WERI-Rb-1 (cell line): ENCODE measurements around the gene NF1.

ENCODE experiments used
- DNase-seq: peaks from one replicate; pipeline ENCODE4 v3.0.0-alpha.2; 2020
- H3K27ac ChIP-seq: fragments of 250-450 bp; sonication (Bioruptor Pico); 2 replicates; pipeline ENCODE4 v1.5.1; 2020; ENCODE audit warnings: mild to moderate bottlenecking, moderate library complexity
- H3K27me3 ChIP-seq: fragments of 250-450 bp; sonication (Bioruptor Pico); 2 replicates; pipeline ENCODE4 v1.5.1; 2021; ENCODE audit warnings: mild to moderate bottlenecking, low read depth, moderate library complexity; ENCODE audit not compliant: insufficient read depth, severe bottlenecking
- H3K36me3 ChIP-seq: fragments of 250-450 bp; sonication (Bioruptor Pico); 2 replicates; pipeline ENCODE4 v1.5.1; 2020; ENCODE audit warnings: mild to moderate bottlenecking, moderate library complexity
- H3K4me3 ChIP-seq: 2 replicates; pipeline ENCODE4 v1.5.1; 2011; ENCODE audit warnings: low read depth, mild to moderate bottlenecking, control low read depth, low read length
- H3K9me3 ChIP-seq: fragments of 250-450 bp; sonication (Bioruptor Pico); 2 replicates; pipeline ENCODE4 v1.5.1; 2021; ENCODE audit warnings: mild to moderate bottlenecking, moderate library complexity; ENCODE audit not compliant: severe bottlenecking
- TF ChIP-seq, protein P1 (sequence below): IDR thresholded peaks from 2 replicates; pipeline ENCODE4 v1.5.1; 2011; ENCODE audit warnings: low read depth, mild to moderate bottlenecking, control low read depth, inconsistent platforms, low read length

NF1 gene

DNA sequence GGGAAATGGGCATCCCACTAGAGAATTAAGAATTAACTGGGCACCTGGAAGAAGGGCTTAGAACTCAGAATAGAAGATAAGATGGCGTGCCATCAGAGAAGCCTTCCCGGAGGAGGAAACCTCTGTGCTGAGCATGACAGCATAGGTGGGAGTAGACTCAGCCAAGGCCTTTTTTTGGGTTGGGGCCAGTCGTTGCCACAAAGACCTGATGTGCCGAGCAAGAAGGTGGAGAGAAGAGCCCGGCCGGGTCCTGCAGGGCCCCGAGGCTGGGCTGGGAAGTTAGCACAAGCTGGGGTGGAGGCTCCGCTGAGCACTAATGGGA lies 295.6 kb downstream of the NF1 start:
- Histone ChIP-seq H3K4me3 (no peak overlapping the region), H3K27me3 (no peaks in the 10 kb centered on the region), H3K36me3 (no peaks in the 10 kb centered on the region; the same call in 1 of the 2 replicates), H3K27ac (no peak overlapping the region), H3K9me3 (no peaks in the 10 kb centered on the region)
- DNase-seq = no peak
- TF ChIP-seq, protein P1, sequence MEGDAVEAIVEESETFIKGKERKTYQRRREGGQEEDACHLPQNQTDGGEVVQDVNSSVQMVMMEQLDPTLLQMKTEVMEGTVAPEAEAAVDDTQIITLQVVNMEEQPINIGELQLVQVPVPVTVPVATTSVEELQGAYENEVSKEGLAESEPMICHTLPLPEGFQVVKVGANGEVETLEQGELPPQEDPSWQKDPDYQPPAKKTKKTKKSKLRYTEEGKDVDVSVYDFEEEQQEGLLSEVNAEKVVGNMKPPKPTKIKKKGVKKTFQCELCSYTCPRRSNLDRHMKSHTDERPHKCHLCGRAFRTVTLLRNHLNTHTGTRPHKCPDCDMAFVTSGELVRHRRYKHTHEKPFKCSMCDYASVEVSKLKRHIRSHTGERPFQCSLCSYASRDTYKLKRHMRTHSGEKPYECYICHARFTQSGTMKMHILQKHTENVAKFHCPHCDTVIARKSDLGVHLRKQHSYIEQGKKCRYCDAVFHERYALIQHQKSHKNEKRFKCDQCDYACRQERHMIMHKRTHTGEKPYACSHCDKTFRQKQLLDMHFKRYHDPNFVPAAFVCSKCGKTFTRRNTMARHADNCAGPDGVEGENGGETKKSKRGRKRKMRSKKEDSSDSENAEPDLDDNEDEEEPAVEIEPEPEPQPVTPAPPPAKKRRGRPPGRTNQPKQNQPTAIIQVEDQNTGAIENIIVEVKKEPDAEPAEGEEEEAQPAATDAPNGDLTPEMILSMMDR = no peak

DNA sequence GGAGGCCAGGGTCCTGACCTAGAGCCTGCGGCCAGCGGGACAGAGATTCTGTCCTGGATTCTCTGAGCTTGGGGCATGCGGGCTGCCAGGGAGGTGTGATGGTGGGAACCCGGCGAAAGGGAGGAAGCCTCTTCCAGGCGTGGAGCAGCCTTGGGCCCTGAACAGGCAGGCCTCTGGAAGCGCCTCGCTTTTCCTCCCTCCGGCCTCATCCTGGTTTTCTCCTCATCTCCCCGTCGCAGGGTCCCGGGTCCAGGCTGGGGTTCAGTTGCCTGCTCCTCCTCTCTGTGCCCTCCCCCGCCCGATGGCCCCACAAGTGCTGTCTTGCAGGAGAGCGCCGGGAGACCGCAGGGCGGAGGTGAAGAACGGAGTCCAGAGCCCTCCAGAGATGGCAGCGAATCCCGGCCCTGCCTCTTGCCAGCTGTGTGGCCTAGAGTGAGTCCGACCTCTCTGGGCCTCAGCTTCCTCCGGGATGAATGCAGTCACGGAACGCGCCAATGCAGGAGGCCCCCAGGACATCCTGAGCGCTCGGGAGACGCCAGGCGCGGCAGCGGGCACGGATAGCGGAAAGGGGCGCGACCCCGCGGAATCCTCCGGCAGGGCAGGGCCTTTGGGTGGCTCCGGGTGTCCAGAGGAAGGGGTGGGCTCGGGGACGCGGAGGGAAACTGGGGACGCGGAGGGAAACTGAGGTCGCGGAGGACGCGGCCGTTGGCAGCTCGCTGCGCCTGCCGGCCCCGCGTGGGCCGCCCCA lies 296.1 kb downstream of the NF1 start:
- TF ChIP-seq, protein P1 = no peak
- Histone ChIP-seq H3K36me3 (no peaks in the 10 kb centered on the region; the same call in 1 of the 2 replicates), H3K9me3 (no peaks in the 10 kb centered on the region), H3K27me3 (no peaks in the 10 kb centered on the region), H3K4me3 (peak overlapping the region; percentile 41), H3K27ac (peak overlapping the region; percentile 43)
- no peak for DNase-seq

DNA sequence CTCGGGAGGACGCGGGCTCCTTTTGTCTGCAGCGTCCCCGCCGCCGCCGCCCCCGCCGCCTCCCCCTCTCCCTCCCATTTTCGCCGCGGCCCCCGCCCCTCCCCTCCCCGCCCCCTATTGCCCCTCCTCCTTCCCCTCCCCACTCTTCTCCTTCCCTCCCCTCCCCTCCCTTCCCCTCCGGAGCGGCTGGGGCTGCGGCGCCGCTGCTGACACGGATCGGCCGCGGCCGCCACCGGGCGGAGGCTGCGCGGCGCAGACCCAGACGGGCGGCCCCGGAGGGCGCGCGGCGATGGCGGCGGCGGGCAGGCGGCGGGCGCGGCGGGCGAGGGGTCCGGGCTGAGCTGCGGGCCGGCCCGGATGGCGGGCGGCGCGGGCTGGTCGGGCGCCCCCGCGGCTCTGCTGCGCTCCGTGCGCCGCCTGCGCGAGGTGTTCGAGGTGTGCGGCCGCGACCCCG lies 296.7 kb downstream of the NF1 start, which contains the start of gene RAB11FIP4:
TSS of gene RAB11FIP4 (plus strand) at position 180 of the 454 bp plus-strand sequence. CDS start at position 358, 178 bp downstream.
- Histone ChIP-seq H3K9me3 (no peaks in the 10 kb centered on the region), H3K36me3 (no peaks in the 10 kb centered on the region; the same call in 1 of the 2 replicates), H3K27ac (peak within 1 kb of the TSS; percentile 43), H3K4me3 (peak within 1 kb of the TSS; percentile 81), H3K27me3 (no peaks in the 10 kb centered on the region)
- peak; percentile 66 for DNase-seq
- TF ChIP-seq, protein P1 = no peak

DNA sequence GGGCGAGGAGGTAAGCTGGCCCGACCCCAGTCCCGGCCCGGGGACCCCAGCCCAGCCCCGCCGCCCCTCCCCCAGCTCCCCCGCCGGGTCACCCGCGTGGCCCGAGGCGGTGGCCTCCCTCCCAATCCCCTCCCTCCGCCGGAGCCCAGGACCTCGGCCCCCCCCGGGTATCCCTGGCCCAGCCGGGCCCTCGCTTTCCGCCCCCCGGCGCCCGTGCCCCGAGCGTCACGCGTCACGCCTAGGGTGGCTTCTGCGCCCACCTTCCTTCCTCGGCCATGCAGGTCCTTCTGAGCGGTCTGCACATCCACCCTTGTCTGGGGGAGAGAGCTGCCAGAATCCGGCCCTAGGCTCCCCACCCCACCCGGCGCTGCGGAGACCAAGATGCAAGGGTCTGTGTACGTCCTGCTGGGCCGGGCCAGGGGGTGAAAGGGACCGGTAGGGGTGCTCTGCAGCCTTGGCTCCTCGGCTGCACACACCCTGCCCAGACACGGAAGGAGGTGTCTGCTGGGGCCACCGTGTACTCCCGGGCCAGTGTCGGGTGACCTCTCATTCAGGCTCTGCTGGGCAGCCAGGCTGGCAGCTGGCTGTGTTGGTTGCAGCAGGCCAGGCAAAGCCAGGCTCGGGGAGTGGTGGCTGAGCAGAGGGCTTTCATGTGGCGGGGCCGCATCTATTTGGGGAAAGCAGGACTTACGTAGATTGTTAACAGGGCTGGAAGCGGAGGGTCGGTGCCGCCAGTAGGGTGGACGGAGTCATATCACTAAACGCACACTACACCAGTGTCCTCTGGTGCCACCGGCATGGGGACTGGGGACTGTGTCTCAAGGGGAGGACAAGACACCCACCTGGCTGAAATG lies 297.5 kb downstream of the NF1 start:
- H3K36me3 ChIP-seq = no peaks in the 10 kb centered on the region; the same call in 1 of the 2 replicates
- H3K27ac ChIP-seq = peak overlapping the region; percentile 28; the same call in 1 of the 2 replicates
- no peaks in the 10 kb centered on the region for H3K9me3 ChIP-seq
- peak overlapping the region; percentile 81 for H3K4me3 ChIP-seq
- TF ChIP-seq, protein P1 = peak; percentile 36; the same call in 1 of the 2 replicates
- peak; percentile 37 for DNase-seq
- no peaks in the 10 kb centered on the region for H3K27me3 ChIP-seq

DNA sequence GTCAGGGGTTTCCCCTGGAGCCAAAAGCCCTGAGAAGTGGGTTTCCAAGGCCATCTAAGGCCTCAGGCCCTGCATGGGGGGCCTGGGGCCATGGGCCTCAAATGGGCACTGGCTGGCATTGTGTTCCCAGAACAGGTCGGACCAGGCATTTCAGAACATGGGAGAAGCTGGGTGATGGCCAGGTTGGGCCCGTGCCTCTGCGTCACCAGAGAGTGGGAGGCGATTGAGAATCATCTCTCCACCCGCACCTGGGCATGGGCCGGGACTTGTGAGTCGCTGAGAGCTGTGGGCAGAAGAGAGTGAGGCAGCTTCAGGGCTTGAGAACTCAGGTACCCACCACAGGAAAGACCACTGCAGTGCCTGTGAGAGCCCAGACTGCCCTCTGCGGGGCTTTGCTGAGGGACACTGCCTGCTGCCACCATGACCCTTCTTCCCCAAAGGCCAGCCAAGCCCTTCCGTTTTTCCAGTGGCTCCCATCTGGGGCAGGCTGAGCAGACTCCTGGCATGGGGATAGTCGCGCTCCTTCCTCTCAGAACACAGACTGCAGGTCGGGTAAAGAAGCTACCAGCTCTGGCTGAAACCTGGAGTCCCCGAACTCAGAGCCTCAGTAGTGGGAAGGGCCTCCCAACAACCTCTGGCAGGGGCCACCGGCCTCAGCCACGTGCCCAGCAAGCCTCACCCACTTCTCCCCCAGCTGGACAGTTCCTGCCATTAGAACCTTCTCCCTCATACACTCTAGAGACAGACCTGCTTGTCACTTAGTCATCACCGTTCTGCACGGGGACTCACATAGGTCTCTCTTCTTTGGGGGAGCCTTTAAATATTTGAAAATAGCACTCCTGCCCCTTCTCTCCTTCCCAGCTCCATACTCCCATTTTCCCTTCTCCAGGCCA lies 298.3 kb downstream of the NF1 start:
- TF ChIP-seq, protein P1 = no peak
- H3K27ac ChIP-seq = no peak overlapping the region
- no peaks in the 10 kb centered on the region for H3K9me3 ChIP-seq
- peak overlapping the region; percentile 81 for H3K4me3 ChIP-seq
- no peaks in the 10 kb centered on the region for H3K27me3 ChIP-seq
- no peak for DNase-seq
- H3K36me3 ChIP-seq = no peaks in the 10 kb centered on the region; the same call in 1 of the 2 replicates
